ENCODE data around the gene HMGXB3.

Gene HMGXB3

DNA sequence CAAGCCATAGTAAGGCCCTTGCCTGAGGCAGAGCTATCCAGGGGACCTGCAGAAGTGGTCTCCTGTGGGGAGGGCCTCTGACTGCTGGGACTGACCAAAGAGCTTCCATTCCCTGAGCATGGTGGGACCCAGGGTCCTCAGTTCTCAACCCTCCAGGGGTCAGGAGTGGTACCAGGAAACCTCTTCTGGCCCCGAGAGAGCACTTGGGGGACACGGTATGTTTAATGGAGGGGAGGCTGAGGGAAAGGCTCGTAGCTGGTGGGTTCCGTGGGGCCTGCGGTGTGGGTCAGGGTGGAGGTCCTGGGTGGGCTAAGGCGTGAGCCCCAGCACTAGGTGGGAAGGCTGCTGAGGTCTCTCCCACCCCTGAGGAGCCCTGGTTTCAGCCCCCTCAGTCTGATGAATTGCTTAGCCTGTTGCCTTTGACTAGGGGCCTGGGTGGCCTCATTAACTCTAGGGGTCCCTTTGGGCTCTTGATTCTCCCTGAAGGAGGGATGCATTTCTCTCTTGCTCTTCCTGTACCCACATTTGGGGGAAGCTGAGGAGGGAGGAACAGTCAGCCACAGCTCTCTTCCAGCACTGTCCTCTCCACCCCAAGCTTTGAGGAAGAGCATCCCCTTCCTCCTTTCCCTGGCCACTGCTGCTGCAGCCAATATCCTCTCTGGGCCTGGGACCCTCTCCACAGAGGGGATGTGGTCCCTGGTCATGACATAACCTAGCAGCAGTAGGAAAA lies 51.9 kb downstream of the HMGXB3 start:
- DNase-seq (ENCODE audit: low read depth in 2 of 2): no peak

DNA sequence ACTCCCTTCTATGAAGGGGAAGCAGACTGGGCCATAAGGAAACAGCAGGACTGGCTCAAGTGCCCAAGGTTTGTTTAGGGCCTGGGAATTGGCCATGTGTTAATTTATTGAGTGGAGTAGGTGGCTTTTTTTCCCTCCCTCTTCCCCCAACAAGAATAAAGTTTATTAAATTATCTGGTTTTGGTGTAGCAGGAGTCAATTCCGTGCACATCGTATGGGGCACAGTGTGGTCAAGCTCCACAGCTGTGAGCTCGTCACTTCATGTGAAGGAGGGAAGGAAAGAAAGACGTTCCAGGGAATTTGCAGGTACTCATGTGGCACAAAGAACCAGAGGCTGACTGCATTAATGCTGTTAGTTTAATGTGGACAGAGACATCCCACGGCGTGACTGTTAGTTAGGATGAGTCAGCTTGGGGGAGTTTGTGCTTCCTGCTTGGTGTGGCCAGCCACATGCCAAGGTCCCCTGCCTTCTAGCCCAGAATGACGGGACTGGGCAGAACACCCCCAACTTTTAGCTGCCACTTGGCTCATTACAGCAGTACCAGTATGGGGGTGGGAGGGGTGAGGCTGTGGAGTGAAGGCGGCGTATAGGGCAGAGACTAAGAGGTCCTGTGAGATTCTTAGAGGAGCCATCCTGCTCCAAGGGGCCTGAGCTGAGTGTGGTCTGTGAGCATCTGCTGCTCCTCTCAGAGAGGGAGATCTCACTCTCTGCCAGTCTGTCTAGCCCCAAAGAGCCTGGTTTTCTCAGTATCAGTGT lies 52.6 kb downstream of the HMGXB3 start:
- DNase-seq (ENCODE audit: low read depth in 2 of 2): no peak

DNA sequence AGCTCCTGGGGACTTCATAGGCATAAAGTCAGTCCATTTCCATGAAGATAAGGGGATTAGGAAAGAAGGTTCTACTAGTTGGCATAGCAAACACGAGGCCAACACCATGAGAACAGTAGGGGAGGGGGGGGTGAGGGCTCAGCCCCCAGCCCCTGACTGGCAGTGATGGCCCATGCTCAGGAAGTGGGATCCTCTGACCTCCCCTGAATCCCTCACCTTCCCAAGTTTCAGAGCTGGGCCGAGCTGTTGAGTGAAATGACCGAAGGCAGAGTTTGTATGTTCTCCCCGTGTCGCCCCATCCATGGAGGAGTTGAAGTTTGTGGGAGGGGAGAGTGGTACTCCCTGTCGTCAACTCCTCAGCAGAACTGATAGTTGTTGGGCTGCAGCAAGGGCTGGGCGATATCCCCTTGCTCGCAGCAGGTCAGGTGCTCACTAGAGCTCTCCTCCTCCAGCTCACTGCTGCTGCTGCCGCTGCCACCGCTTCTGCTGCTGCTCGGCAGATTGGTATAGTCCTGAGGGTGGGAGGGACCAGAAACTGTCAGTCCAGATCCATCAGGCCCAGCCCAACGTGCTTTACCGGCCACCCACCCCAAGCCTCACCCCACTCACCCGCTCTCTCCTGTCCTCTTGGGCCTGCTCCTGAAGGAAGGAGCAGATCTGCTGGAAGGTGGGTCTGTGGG lies 53.3 kb downstream of the HMGXB3 start:
- DNase-seq (ENCODE audit: low read depth in 2 of 2): no peak

GRCh38 chr5:150054569-150054968 lies 54.0 kb downstream of the HMGXB3 start:
- DNase-seq (ENCODE audit: low read depth in 2 of 2): no peak

- DNase-seq (ENCODE audit: low read depth in 2 of 2): no peak
Observed at GRCh38 chr5:150055326-150056074, 55.0 kb downstream of the HMGXB3 start.

DNA sequence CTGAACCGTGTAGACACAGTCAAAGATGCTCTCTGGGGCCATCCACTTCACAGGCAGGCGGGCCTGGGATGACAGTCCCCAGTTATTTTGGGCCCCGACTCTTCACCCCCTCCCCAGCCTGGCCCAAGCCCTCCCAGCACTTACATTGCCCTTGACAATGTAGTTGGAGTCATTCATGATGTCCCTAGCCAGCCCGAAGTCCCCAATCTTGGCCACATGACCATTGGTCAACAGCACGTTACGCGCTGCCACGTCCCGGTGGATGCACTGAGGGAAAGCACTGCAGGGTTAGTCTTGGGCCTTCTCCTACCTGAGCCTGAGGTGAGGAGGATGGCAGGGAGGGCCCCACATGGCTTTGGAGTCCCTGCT lies 55.5 kb downstream of the HMGXB3 start:
- DNase-seq (ENCODE audit: low read depth in 2 of 2): no peak

DNA sequence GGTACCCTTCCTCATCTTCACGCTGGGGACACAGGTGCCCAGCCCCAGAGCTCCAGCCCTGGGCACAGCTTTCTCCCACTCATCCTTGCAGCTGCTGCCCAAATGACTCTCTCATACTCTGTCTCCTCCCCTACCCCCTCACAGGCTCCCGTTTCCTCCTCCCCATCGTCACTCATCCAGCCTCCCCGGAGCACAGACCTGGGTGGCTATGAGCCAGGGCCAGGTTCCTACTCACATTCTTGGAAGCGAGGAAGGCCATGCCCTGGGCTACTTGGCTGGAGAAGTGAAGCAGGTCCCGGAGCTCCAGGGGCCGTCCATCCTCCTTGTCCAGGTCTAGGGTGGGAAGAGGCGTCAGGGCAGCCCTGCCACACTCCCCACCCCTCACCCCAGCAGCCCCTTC lies 56.5 kb downstream of the HMGXB3 start:
- no peak for DNase-seq (ENCODE audit: low read depth in 2 of 2)

- no peak for DNase-seq (ENCODE audit: low read depth in 2 of 2)
Observed at GRCh38 chr5:150057511-150057910, 57.0 kb downstream of the HMGXB3 start.

GRCh38 chr5:150057996-150058395 lies 57.5 kb downstream of the HMGXB3 start:
- DNase-seq (ENCODE audit: low read depth in 2 of 2): no peak

GRCh38 chr5:150058480-150059126 lies 58.1 kb downstream of the HMGXB3 start:
- DNase-seq (ENCODE audit: low read depth in 2 of 2): no peak

DNA sequence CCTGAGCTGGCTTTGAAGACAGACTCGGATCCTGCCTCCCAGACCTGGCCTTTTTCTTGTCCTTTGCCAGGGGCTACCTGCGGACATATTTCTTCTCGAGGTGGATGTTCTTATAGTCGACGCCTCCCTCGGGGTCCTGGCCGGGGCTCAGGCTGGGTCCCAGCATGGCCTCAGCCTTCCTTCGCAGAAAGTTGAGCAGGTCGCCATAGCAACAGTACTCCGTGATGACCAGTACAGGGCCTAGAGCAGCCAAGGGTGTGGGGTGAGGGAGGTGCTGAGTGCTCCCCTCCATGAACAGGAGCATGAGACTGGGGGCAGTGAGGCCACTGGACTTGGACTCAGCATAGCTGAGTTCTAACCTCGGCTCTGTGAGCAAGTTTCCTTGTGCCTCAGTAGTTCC lies 59.1 kb downstream of the HMGXB3 start:
- DNase-seq (ENCODE audit: low read depth in 2 of 2): no peak

- DNase-seq (ENCODE audit: low read depth in 2 of 2): no peak
Observed at GRCh38 chr5:150060471-150060870, 59.9 kb downstream of the HMGXB3 start.

DNA sequence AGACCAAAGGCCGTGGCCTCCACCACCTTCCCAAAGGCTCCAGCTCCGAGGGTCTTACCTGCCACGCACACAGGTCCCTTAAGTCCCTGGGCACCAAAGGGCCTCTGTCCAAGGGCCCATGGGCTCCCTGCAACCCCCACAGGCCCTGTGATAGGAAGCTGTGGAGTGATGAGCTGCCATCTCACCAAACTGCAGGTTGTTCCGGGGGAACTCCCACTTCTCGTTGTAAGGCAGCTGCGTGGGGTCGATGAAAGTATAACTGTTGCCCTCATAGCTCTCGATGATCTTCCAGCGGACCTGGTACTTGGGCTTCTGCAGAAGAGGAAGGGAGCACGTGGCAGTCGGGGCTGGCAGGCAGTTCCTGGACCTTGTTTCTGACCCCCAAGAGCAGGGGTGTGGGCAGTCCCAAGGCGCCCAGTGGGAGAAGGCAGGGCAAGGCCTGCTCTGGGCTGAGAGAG lies 61.0 kb downstream of the HMGXB3 start:
- DNase-seq (ENCODE audit: low read depth in 2 of 2): no peak

DNA sequence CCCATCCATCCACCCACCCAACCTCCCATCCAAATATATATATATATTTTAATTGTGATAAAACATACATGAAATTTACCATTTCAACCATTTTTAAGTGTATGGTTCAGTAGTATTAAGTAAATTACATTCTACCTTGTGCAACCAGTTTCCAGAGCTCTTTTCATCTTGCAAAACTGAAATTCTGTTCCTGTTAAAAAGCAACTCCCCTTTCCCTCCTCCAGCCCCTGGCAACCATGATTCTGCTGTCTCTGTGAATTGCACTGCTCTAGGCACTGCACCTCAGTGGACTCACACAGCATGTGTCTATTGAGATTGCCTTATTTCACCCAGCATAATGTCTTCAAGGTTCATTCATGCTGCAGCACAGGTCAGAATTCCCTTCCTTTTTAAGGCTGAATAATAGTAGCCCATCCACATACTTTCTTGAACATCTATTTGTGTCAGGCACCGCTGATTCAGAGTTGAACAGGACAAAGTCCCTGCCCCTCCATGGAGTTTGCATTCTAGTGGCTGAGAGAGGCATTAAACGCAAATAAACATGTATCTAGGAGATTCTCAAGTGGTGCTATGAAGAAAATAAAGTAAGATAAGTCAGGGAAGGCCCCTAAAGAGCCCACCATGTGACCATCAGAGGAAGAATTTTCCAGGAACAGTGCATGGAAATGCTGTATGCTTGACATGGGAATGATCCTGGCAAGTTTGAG lies 61.8 kb downstream of the HMGXB3 start:
- DNase-seq (ENCODE audit: low read depth in 2 of 2): no peak

GRCh38 chr5:150063638-150064037 lies 63.1 kb downstream of the HMGXB3 start:
- no peak for DNase-seq (ENCODE audit: low read depth in 2 of 2)

GRCh38 chr5:150064681-150065220 lies 64.2 kb downstream of the HMGXB3 start:
- DNase-seq (ENCODE audit: low read depth in 2 of 2): no peak

DNA sequence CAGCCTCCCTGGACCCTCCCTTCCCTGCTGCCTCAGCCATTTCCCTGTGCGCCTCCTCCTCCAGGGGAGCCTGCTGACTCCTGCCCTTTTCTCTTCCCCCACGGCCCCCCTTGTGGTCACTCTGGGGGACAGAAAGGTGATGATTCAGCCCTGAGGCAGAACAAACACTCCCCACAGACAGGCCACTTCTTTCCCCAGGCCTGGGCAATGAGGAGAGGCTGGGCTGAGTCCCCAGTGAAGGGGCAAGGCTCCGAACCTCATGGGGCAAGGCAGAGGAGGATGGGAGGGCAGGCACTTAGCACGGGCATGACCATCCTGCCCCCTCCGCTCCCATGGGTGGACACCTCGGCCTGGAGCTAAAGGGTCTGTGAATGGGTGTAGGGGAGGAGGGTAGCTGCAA lies 64.8 kb downstream of the HMGXB3 start:
- DNase-seq (ENCODE audit: low read depth in 2 of 2): no peak

DNA sequence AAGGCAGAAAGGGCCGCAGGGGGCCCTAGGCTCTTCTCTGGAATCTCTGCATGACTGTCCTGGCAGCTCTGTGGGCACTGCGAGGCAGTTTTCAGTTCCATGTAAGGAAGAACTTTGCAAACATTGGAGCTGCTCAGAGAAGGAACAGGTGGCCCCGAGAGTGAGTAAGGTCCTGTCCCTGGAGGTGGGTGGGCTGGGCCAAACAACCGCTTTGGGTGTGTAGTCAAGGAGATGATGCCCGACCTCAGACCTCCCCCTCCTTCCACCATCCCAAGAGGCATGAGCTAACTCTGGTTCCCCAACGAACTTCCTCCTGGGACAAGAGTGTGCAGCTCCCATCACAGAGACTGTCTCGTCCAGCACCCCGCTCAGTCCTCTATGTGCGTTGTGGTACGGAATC lies 65.3 kb downstream of the HMGXB3 start:
- no peak for DNase-seq (ENCODE audit: low read depth in 2 of 2)

GRCh38 chr5:150066436-150066835 lies 65.9 kb downstream of the HMGXB3 start:
- DNase-seq (ENCODE audit: low read depth in 2 of 2): no peak

DNA sequence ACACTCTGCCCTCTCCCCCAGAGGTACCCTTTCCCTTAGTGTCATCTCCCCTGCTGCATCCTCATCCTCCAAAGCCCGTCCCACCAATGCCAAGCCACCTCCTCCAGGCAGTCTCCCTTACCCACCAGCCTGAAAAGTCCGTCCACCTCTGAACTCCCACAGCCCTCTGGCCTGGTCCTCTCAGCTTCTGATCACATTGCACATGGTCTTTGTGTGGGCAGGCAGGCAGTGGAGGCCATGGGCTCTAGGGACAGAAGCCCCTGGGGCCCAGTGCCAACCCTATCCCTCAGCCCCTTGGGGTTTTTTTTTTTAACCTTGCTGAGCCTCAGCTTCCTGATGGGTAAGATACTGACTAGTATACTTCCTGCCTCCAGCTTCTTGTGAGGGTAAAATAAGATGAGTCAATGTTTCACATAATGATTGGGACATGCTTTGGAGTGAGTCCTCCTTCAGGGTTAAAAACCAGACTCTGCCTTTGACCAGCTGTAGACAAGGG lies 66.4 kb downstream of the HMGXB3 start:
- no peak for DNase-seq (ENCODE audit: low read depth in 2 of 2)

Data from stimulated activated CD4-positive, alpha-beta T cell treated with anti-CD3 and anti-CD28 coated beads, Interleukin-15, amount 100 ng/mL, for 48 hours (primary cell).